NOMO-1 (cell line): ENCODE data around the gene EPOP.
A peak's percentile ranks its signal among the peaks of the same experiment; 100 is the strongest.

ENCODE experiments used
- DNase-seq, 2 experiments: peaks; one replicate each; lab custom pipeline; 2025; ENCODE audit not compliant: unreplicated experiment in 2 of 2; lab: John Stamatoyannopoulos, UW

The EPOP gene

DNA sequence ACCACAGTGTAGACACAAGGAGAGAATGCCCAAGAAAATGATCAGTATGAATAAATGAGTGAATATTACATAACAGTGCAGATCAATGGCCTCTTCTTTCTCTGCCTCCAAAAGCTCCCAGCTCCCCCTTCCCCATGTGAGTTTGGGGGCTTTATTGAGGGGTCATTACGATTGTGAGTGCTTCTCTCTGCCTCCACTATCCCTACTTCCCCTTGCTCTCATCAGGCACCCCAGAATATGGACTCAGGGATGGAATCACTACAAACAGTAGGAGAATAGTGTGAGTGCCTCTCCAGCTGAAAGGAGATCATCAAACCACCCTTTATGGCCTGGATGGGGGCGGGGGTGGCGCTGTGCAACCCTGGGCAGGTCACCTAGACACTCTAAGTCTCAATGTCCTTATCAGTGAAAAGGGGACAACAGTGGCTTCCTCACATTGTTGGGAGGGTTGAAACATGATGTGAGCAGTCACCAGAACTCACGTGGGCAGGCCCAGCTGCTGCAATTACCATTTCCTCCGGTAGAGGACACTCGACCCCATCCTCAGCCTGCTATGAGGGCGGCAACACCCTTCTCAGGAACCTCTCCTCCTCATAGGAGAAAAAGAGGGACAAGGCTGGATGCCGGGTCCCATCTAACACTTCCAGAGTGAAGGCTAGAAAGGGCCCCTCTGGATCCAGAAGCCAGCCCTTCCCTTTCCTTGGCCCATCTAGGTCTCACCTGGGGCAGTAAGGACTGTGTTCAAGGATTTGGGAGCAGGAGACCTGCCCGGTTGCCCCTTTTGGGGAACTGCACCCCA, 2.1 kb upstream of the EPOP start:
- peak; percentile 46 to 66 for DNase-seq

GRCh38 chr17:38674014-38674748, 576 bp downstream of the EPOP start:
- no peak for DNase-seq

DNA sequence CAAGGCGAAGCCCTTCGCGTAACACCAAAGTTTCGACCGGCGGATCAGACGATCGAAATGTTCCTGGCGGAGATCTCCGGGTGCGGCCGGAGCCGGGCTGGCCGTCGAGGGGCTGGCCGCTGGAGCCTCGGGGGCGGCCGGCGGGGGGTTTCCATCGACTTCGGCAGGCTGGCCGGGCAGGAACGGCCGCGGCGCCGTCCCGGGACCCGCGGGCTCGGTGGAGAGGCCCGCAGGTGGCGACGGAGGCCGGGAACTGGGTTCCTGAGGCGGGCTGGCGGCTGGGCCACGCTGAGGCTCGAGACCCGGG, 1.1 kb downstream of the EPOP start:
- DNase-seq, result no peak

GRCh38 chr17:38672788-38673706, 1.7 kb downstream of the EPOP start:
- DNase-seq, result no peak

- DNase-seq, result no peak
These were observed 2.6 kb downstream of the EPOP start for GRCh38 chr17:38671939-38672720.

DNA sequence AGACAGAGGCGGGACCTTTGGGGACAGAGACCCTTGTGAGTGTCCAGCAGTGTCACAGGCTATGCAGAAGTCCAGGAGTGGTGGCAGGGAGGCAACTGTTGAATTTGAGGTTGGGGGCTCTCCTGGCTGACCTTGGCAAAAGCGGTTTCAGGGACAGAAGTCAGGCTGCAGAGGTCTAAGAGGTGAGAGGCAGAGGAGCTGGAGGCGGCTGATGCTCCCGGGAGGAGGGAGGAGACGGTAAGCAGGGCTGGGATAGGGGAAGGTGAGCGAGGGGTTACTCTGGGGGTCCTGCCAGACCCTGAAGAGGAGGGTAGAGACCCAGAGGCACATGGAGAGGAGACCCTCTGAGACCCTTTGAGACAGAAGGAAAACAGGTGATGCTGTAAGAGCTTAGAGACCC, 5.2 kb downstream of the EPOP start:
- no peak for DNase-seq

DNA sequence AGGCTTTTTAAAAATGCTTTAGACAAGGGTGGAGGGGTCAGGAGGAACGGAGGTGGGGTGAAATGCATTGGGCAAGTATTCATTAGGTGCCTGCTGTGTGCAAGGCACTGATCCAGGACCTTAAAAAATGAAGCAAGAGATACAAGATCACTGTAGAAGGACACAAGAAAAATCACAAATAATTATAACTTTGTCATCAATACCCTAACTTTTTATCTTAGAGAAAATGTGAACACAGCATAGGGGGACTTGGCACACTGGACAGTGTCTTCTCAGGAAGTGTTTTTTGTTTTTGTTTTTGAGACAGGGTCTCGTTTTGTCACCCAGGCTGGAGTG, 7.0 kb downstream of the EPOP start:
- DNase-seq, result no peak

GRCh38 chr17:38667099-38667786, 7.5 kb downstream of the EPOP start:
- peak; percentile 57 to 73 for DNase-seq

- no peak for DNase-seq
These were observed 10.7 kb downstream of the EPOP start for GRCh38 chr17:38663964-38664644.

- DNase-seq, result peak in 1 of 2 experiments; percentile 20
These were observed 11.5 kb downstream of the EPOP start for GRCh38 chr17:38663125-38663751.

DNA sequence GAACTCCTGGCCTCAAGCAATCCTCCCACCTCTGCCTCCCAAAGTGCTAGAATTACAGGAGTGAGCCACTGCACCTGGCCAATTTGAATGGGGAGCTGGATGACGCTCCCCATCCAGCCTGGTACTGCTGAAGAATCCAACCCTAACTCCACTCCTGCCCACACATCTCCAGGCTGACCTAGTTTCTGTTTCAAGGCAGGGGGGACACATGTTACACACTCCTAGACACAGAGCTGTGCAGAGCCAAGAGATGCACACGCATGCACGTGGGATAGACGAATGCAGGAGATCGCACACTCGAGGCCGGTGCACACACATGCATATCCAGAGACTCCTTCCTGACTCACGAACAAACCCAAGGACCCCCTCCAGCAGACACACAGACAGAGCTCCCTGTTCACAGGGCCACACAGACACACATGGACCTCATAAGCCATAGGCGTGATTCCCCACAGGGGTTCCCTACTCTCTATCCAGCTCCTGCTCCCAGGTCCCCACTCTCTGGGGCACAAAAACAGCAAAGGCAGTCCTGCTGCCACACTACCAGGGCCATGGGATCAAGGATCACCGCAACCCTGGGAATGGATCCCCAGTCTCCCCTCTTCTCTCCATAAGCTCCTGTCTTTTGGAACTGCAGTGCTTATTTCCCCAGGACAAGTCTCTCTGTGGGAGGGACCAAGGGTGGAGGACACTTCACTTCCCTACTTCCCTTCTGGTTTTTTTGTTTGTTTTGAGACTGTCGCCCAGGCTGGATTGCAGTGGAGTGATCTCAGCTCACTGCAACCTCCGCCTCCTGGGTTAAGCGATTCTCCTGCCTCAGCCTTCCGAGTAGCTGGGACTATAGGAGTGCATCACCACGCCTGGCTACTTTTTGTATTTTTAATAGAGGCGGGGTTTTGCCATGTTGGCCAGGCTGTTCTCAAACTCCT, 14.4 kb downstream of the EPOP start:
- DNase-seq, result no peak

GRCh38 chr17:38659415-38659814, 15.3 kb downstream of the EPOP start:
- DNase-seq, result no peak

- DNase-seq, result peak in 1 of 2 experiments; percentile 10
These were observed 15.9 kb downstream of the EPOP start for GRCh38 chr17:38658741-38659345.

DNA sequence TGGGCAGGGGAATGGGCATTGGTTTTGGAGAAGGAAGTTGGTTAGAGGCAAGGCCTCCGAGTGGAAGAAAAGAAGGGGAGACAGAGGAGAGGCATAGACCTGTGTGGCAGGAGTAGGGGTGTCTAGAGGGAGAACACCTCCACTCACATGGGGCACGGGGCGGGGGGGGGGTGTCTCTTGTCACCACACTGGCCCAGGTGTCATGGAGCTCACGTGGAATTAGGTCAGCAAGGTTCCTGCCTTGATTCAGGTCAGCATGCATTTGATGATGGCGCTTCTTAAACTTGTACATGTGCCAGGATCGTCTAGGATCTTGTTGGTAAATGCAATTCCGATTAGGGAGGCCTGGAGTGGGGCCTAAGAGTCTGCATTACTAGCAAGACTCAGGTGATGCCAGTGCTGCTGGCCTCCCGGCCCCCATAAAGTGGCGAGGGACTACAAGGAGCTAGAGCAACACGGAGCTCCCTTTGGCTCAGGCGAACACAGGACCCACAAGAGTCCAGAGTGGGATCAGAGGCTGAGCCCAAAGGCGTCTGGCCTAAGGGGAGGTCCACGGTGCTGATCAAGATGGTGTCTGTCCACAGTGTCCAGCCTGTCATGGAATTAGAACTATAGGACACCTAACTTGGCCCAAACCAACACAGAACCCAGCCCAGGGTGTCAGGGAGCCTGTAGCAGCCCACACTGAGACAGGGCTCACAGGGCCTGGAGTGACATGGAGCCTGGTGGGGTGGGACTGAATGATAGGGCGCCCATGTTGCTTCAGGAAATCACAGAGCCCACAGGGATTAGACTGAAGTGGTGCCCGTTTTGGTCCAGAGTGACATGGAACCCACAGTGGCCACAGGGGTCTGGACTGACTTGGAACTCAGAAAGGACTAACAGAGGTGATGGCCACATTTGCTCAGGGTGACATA, 16.7 kb downstream of the EPOP start:
- no peak for DNase-seq

DNA sequence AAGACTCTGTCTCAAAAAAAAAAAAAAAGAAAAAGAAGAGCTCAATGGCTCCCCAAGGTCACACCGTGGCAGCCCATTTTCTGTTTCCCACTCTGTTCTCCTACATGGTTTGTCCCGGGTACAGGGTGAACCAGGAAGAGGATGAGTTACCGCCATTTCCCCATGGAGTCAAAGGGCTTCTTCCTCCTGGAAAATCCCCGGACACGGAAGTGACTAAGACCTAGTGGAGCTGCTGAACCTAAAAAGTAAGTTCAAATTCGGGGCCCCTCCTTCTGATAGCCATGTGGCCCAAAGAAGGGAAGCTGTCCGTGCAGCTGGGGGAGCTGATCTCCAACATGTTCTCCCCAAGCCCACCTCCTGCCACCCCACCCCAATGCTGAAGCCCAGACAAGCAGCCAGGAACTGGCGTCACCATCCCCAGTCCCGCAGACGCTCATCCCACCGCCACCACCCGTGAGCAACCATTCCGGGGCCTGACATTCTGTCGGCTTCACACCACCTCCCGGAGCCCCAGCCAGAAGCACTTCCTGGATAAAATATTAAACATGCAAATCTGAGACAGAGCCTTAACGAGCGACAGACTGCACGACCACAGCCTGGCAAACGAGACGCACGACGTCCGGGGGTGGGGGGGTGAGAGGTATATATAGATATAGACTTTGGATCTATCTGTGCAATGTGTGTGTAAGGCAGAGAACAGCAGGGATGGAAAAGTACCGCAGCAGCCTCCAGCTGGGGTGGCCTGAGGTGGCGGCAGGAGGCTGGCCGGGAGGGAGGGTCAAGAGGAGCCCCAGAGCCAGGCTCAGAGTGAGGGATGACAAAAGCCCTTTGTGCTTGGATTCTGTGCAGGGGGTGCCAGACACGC, 17.6 kb downstream of the EPOP start:
- DNase-seq, result no peak
